Endometrial microvascular endothelial cells (primary cell): ENCODE measurements around the gene KLHDC4. TPM values are rescaled to one million over a fixed set of nuclear protein-coding genes. Genes with fewer than 3 reads are reported as not detected.
"Not testable (repeated sequence)": the region's sequence is repeated elsewhere in the genome, so short reads cannot be mapped to it uniquely, and the experiment has no call there.

ENCODE experiments used
- in situ Hi-C: cut with HindIII; loops from 2 replicates; pipeline ENCODE4 v1.10.0; 2017; ENCODE audit warnings: low sequenced_read_pairs, low pct_unique_long_range_greater_than_20kb; ENCODE audit errors: inconsistent ontology term
- total RNA-seq: library from RNA; depleted of rRNA; stranded (reverse); fragments of >200 nt; gene quantifications from one replicate; pipeline ENCODE4 v1.2.3, GENCODE V29; 2015; ENCODE audit errors: inconsistent ontology term

KLHDC4 gene
- total RNA-seq, 1 donor from 2014 or later = 36.1 TPM

DNA sequence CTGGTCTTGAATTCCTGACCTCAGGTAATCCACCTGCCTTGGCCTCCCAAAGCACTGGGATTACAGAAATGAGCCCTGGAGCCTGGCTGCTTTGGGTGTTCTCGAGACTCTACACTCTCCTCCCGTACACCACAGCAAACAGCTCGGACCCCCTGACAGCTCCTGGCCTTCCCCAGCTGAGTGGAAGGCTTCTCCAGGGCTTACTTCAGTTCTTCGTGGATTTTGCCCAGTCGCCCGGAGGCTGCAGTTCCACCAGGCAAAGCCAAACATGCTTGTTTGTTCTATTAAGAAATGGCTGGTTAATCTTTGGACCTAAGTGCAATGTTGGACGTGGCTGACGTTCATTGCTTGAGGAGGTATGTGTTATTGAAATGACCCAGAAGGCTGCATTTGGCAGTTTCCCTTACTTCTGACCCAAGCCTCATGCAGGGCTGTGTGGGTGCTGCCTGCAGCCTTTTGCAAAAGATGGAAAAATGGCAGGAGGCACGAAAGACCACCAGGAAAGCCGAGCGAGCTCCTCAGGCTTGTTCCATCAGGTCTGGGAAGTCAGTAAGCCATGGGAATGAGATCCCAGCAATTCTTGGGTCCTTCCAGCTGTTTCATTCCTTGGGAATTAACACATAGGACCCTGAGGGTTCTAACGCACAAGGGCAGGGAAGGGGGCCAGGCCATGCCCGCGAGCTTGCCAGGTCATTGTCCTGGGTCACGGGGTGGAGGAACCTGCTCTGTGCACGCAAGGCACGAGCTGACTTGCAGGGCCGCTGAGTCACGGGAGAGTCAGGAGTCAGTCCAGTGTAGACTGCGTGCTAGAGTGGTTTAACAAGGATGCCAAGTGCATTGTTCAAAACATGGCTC lies 23.9 kb upstream of the KLHDC4 start:
- in situ Hi-C loops = no loop called here

DNA sequence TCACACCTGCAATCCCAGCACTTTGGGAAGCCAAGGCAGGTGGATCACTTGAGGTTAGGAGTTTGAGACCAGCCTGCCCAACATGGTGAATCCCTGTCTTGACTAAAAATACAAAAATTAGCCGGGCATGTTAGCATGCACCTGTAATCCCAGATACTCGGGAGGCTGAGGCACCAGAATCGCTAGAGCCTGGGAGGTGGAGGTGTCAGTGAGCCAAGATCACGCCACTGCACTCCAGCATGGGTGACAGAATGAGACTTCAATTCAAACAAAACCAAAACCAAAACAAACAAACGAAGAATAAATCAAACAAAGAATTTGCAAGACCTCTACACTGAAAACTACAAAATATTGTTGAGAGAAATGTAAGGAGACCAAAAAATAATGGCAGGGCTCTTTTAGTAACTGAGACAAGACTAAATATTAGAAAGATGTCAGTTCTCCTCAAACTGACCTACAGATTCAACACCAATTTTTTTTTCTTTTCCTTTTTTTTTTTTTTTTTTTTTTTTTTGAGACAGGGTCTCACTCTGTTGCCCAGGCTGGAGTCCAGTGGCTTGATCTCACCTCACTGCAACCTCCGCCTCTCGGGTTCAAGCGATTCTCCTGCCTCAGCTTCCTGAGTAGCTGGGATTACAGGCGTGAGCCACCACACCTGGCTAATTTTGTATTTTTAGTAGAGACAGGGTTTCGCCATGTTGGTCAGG lies 23.1 kb upstream of the KLHDC4 start:
- in situ Hi-C loops = not testable (repeated sequence)

DNA sequence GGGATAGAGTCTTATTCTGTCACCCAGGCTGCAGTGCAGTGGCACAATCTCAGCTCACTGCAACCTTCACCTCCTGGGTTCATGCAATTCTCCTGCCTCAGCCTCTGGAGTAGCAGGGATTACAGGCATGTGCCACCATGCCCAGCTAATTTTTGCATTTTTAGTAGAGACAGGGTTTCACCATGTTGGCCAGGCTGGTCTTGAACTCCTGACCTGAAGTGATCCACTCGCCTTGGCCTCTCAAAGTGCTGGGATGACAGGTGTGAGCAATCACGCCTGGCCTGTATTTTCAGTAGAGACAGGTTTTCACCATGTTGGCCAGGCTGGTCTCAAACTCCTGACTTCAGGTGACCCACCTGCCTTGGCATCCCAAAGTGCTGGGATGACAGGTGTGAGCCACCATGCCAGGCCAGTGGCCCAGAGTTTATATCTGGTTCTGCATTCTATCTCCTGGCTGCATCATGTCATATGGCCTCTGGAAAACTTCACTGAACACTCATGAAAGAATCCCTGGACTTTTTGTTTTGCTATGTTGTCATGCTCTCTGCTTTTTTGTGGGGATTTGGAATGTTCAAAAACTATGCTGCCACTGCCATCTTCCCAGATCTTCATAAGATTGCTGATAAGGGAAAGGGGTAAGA lies 21.8 kb upstream of the KLHDC4 start:
- in situ Hi-C loops = not testable (repeated sequence)

DNA sequence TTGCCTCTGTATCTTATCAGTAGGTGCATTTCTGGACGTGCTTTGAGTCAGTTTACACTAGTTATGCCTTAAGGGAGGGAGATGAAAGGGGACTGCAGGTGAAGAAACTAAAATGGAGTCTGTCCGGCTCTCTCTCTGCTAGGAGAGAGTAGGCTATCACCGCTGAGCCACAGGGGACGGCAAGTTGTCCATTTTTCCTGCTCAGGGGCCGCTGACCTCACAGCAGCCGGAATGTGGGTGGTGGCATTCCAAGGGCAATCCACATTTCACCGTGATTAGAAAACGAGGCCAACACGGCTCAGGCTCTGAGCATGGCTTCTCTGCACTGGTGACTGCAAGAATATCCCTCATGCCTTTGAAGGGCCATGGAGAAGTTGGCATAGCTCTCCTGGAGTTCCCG lies 19.0 kb upstream of the KLHDC4 start:
- in situ Hi-C loops = no loop called here

DNA sequence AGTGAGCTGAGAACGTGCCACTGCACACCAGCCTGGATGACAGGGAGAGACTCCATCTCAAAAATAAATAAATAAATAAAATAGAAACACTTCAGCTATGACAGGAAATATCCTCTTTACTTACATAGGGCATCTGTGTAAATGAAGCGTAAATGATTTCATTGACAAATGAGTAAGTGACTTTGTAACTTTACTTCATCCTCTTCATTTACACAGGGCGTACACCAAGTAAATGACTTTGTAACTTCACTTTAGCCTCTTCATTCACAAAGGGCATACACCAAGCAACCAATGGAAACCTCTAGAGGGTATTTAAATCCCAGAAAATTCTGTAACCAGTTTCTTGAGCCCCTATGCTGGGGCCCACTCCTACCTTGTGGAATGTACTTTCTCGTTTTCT lies 16.2 kb upstream of the KLHDC4 start:
- in situ Hi-C loops = no loop called here

DNA sequence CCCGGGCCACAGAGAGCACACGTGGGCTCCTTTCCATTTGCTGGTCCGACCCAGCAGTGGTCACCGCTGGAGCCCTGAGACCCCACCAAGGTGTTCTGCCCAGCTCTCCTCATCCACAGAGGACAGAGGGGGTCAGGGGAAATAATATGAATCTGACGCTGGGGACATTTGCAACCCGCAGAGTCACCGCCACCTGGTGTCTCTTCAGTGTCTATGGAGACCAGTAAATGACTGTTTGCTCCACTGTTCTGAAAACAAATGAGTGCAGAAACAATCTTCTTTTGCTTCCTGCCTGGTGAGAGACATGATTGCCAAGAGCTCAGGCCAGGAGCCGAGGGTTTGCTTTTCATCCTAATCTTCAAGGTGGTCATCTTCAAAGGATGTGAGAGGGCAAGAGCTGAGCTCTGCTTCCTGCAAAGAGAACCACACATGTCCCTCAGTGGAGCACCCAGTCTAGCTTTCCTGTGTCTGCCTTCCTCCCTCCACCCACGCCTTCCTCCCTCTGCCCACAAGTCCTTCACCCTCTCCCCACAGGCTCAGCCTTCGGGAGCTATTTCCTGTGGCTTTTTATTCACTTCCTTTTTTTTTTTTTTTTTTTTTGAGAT lies 14.7 kb upstream of the KLHDC4 start:
- in situ Hi-C loops = no loop called here

DNA sequence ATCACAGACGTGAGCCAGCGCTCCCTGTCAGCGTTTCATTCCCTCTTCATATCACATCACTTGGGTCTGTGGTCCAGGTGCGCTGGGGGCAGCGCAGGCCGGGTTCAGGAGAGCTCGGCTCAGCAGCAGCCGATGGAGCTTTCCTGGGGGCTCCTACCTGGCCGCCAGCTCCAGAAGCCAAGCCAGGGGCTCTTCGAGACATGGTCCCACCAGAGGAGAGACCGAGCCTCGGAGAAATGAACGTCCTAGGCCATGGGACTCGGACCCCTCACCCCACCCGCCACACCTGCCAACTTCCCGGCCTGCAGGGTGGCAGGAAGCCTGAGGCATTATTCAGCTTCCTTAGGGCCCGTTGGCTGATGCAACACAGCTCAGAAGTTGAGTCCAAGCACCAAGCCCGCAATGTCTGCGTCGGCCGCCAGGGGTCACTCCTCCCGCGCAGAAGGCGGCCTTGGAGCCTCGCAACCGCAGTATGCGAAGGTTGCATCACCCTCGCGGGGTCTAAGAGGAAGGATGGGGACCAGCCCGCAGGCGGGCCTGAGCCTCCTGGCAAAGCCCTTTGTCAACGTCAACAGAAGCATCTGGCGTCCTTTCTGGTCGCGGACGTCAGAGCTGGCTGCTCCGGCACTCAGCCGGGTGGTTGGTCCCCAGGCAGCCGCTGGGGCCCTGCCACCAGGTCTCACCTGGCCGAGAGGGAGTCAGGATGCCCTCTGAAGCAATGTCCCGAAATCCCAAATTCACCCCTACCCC lies 13.2 kb upstream of the KLHDC4 start:
- in situ Hi-C loops = no loop called here

DNA sequence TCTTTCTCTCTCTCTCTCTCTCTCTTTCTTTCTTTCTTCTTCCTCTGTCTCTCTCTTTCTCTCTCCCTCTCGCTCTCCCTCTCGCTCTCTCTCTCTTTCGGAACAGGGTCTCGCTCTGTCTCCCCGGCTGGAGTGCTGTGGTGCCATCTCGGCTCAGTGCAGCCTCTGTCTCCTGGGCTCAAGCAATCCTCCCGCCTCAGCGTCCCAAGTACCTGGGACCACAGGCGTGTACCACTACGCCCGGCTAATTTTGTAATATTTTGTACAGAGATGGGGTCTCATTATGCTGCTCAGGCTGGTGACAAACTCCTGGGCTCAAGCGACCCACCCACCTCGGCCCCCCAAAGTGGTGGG lies 12.7 kb upstream of the KLHDC4 start:
- in situ Hi-C loops = no loop called here

DNA sequence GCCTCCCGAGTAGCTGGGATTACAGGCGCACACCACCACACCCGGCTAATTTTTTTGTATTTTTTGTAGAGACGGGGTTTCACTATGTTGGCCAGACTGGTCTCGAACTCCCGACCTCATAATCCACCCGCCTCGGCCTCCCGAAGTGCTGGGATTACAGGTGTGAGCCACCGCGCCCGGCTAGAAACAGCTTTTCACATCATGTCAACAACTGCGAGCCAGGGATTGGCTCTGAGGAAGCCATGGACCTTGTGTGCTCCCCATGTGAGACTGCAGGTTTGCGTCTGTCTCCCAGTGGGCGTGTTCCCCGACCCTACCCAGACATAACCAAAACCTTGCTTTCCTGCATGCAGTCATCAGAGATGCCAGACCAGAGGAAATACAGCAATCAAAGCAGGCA lies 8.1 kb upstream of the KLHDC4 start:
- in situ Hi-C loops = not testable (repeated sequence)

DNA sequence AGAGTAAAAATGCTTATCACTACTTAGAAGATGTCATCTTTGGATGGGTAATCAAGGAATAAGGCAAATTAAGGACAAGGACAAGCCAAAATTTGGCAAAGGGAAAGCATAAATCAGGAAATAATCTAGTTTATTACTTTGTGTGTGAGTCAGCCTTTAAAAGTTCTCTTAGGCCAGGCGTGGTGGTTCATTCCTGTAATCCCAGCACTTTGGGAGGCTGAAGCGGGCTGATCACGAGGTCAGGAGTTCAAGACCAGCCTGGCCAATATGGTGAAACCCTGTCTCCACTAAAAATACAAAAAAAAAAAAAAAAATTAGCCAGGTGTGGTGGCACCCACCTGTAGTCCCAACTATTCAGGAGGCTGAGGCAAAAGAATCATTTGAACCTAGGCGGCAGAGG lies 1.7 kb upstream of the KLHDC4 start:
- in situ Hi-C loops = not testable (repeated sequence)

DNA sequence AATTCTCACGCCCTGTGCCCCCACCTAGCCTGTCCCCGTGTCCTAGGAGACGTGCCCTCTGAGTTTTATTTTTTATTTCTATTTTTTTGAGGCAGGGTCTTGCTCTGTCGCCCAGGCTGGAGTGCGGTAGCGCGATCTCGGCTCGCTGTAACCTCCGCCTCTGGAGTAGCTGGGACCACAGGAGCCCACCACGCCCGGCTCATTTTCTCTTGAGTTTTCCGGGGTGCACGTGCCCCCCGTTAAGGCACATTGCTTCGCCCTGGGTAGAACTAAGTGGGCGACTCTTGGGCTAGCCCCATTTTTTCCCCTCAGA lies 655 bp upstream of the KLHDC4 start:
- in situ Hi-C loops = no loop called here

DNA sequence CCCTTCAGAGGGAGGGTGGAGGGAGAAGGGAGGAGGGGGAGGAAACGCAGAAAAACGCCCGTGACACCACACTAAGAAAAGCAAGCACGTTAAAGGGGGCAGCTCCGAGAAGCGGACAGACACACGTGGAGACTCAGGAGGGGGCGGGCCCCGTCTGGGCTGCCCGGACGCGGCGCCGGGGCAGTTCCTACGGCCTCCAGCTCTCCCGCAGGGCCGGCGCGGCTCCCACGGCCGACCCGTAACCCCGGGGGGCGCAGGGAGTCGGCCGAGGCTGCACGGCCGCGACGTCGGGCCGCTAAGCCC lies 362 bp downstream of the KLHDC4 start:
- in situ Hi-C loops = no loop called here

DNA sequence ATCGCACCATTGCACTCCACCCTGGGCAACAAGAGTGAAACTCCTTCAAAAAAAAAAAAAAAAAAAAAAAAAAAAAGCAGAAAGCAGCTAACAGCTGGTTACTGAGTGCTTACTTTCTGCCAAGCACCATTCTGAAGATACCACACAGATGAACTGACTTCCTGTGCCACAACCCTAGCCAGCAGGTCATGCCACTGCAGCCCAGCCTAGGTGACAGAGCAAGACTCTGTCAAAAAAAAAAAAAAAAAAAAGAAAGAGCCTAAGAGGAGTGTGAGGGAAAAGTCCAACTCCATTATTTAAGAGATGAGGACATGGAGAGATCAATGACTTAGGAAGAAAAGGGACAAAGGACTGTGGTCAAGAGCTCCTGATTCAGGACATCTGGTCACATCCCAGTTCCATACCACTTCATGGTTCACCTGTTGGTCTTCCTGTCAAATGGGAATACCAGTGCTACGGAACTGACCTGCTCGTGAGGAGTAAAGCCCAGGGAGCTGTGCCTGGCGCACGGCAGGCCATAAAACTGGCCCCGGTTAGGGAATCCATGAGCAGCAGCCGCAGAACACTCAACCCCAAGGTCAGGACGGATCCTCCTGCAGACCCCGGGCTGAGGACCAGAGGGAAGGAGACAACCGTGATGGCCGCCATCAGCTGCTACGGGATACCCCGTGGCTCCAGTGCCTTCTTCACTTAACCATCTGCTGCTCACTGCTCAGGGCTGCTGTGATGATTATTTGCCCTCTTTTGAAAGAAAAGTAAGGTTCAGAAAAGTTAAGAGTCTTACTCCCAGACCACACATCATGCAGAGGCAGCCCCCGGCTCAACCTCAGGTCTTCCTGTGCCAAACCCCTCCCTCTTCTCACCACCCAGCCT lies 950 bp downstream of the KLHDC4 start:
- in situ Hi-C loops = no loop called here

DNA sequence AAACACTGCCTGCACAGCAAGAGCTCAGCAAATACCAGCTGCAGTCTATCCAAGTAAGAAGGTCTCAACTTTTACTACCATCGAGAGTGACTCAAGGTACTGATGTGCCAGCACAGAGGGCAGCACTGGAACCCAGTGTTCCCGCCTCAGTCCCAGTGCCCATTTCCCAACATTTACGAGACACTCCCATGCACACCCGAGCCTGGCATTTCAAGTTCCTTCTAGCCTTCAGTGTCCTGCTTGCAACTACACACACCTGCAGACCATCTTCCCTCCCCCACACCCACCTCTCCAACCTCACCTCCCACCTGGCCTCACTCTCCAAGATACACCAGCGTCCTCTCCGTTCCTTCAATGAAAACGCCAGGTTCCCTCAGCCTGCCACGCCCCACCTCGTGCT lies 3.2 kb downstream of the KLHDC4 start:
- in situ Hi-C loops = no loop called here

DNA sequence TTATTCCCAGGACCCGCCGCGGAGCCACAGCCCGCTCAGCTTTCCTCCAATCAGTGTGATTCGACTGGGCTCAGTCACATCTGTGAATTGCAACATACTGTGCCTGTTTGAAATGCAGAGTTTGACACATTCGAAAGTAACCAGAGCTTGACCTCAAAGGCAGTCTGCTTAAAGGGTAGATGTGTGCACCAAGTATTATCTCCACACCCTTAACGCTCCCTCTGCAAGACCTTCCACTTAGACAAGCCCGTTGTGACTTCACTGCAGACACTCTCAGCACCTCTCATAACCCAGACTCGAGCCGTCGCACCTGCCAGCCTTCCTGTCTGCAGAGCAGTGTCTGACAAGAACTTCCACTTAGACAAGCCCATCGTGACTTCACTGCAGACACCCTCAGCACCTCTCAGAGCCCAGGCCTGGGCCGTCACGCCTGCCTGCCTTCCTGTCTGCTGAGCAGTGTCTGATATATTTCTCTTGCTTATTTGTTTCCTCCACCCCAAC lies 3.7 kb downstream of the KLHDC4 start:
- in situ Hi-C loops = no loop called here

DNA sequence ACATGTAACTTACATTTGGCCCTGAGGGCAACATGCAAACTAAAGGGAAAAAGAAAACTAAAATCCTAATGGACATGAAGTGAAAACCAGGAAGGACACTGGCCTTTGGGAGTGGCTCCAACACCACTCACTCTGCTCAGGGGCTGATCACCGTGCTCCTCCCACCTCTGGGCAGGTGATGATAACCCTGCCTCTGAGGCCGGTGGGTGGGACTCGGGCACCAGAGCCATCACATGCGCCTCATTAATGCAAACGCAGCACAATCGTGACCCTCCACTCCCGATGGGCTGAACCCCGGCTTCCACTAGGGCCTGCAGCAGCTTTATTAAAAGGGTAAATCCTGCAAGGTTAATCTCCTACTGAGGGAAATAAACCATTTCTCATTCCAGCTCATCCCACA lies 4.7 kb downstream of the KLHDC4 start:
- in situ Hi-C loops = no loop called here

DNA sequence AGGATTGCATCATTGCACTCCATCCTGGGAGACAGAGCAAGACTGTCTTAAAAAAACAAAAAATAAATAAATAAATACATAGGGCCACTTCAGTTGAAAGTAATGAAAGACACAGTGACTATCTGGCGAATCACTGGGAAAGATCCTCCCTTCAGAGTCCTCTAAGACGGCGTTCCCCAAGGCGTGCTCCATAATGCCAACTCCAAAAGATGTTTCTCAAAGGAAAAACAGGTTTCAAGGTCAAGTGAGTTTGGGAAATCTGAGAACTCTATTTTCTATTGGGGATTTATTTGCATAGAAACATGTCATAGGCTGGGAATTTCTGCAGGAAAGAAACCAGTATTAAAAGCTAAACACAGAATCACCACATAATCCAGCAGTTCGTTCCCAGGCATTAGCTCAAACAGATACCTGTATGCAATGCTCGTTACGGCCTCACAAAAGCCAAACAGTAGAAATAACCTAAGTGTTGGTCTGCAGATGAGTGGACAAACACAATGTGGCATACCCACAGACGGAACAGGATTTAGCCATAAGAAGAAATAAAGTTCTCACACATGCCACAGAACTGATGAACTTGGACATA lies 7.9 kb downstream of the KLHDC4 start:
- in situ Hi-C loops = no loop called here

DNA sequence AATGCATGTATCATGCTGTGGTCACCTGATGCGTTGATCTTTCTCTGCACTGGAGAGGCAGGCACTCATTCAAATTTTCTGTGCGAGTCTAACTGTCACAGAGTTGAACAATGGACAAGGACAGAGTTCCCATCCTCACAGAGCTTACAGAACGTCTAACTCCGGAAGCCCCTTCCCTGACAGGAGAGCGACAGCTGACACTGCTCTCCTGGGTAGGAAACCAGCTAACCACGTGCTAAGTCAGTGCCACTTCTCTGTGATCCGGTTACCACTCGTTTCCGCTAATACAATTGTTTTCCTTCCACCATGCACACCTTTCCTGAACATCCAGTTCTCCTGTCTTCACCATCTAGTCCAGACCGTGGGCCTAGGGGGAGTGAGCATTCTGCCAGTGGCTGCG lies 11.3 kb downstream of the KLHDC4 start:
- in situ Hi-C loops = no loop called here
